HepG2 (cell line): Measurements from ENCODE around the gene ITGB1. TPM values are rescaled to one million over a fixed set of nuclear protein-coding genes. Genes with fewer than 3 reads are reported as not detected.

Source experiments
- ATF1 ChIP-seq: IDR thresholded peaks from 2 replicates; pipeline ENCODE4 v1.6.1; 2016; ENCODE audit warnings: mild to moderate bottlenecking, control low read depth
- CHD4 ChIP-seq: fragments of 200-600 bp; sonication (generic); IDR thresholded peaks from 2 replicates; pipeline ENCODE4 v1.7.0; 2017; ENCODE audit warnings: mild to moderate bottlenecking, low read length, borderline replicate concordance
- ELF3 ChIP-seq: IDR thresholded peaks from 2 replicates; pipeline ENCODE4 v1.6.1; 2016; ENCODE audit warnings: missing genetic modification reagents, missing compliant biosample characterization
- GABPA ChIP-seq, 2 experiments: IDR thresholded peaks; 2 replicates each; pipeline ENCODE4 v1.6.1; 2011 to 2016; ENCODE audit warnings: low read depth in 2 of 2, low read length in 1 of 2, missing biosample characterization in 1 of 2, missing genetic modification characterization in 1 of 2
- GATAD2A ChIP-seq: IDR thresholded peaks from 2 replicates; pipeline ENCODE4 v1.6.1; 2016
- HNF4A ChIP-seq: sonication (generic); formaldehyde crosslinking; IDR thresholded peaks from 2 replicates; pipeline ENCODE4 v1.4.0; 2020; ENCODE audit warnings: missing genetic modification reagents
- MEIS2 ChIP-seq: sonication (generic); formaldehyde crosslinking; IDR thresholded peaks from 2 replicates; pipeline ENCODE4 v1.9.0; 2021; ENCODE audit warnings: mild to moderate bottlenecking, missing genetic modification reagents
- MYC ChIP-seq: sonication (generic); formaldehyde crosslinking; IDR thresholded peaks from 2 replicates; pipeline ENCODE4 v1.9.0; 2021; ENCODE audit warnings: missing genetic modification reagents, borderline replicate concordance
- NFYB ChIP-seq: sonication (generic); formaldehyde crosslinking; IDR thresholded peaks from 2 replicates; pipeline ENCODE4 v1.4.0; 2020; ENCODE audit warnings: missing genetic modification reagents
- NFYC ChIP-seq: IDR thresholded peaks from 2 replicates; pipeline ENCODE4 v1.6.1; 2016; ENCODE audit warnings: missing genetic modification reagents, missing compliant biosample characterization
- NONO ChIP-seq, 2 experiments: fragments of 450-650 bp in 1 of 2; sonication (generic) in 1 of 2; formaldehyde crosslinking in 1 of 2; IDR thresholded peaks in 1 of 2; conservative IDR thresholded peaks in 1 of 2; 2 replicates each; pipeline versions ENCODE4 v1.6.1 to v1.8.0; 2017 to 2022; ENCODE audit warnings: mild to moderate bottlenecking in 1 of 2, missing genetic modification reagents in 1 of 2, moderate library complexity in 1 of 2
- POGZ ChIP-seq: sonication (generic); formaldehyde crosslinking; IDR thresholded peaks from 2 replicates; pipeline ENCODE4 v1.4.0; 2020; ENCODE audit warnings: mild to moderate bottlenecking, missing genetic modification reagents
- SATB2 ChIP-seq: sonication (generic); formaldehyde crosslinking; IDR thresholded peaks from 2 replicates; pipeline ENCODE4 v1.5.0; 2020; ENCODE audit warnings: missing genetic modification reagents
- TGIF2 ChIP-seq: IDR thresholded peaks from 2 replicates; pipeline ENCODE4 v1.6.1; 2016; ENCODE audit warnings: control low read depth, missing compliant biosample characterization
- U2AF1 ChIP-seq: fragments of 200-400 bp; formaldehyde crosslinking; optimal IDR thresholded peaks from 2 replicates; pipeline ENCODE3; 2017; ENCODE audit warnings: mild to moderate bottlenecking, low read depth, low read length
- ZMYM4 ChIP-seq: sonication (generic); formaldehyde crosslinking; IDR thresholded peaks from 2 replicates; pipeline ENCODE4 v1.8.1; 2023; ENCODE audit warnings: mild to moderate bottlenecking, missing genetic modification reagents
- ZNF317 ChIP-seq: sonication (generic); formaldehyde crosslinking; IDR thresholded peaks from 2 replicates; pipeline ENCODE4 v1.5.0; 2020; ENCODE audit warnings: mild to moderate bottlenecking, missing genetic modification reagents
- ZNF614 ChIP-seq: IDR thresholded peaks from 2 replicates; pipeline ENCODE4 v1.6.1; 2018; ENCODE audit warnings: missing biosample characterization, missing genetic modification reagents, inconsistent platforms, borderline replicate concordance
- ZNF652 ChIP-seq: IDR thresholded peaks from 2 replicates; pipeline ENCODE4 v1.6.1; 2016; ENCODE audit warnings: low read depth, borderline replicate concordance
- polyA plus RNA-seq, 8 experiments: library from polyadenylated mRNA; depleted of rRNA in 3 of 8; stranded (reverse) in 7 of 8; unstranded in 1 of 8; fragments of >200 nt; fragmentation: Illumina TruSeq in 4 of 8; extraction: Trizol in 4 of 8; gene quantifications; 2 replicates each; pipeline versions ENCODE4 v1.2.1 to v1.2.3, GENCODE V29; 2011 to 2016; ENCODE audit warnings: low read depth in 4 of 8, missing spikeins in 1 of 8, mixed read lengths in 1 of 8; ENCODE audit not compliant: insufficient read depth in 1 of 8
- total RNA-seq, 5 experiments: library from RNA; depleted of rRNA; stranded (reverse); fragments of >200 nt; fragmentation: Illumina TruSeq; extraction: Trizol; gene quantifications; 2 replicates each; pipeline ENCODE4 v1.2.3, GENCODE V29; 2016; ENCODE audit warnings: low read depth in 1 of 5
- TF ChIP-seq, protein P1 (sequence below): sonication (generic); formaldehyde crosslinking; IDR thresholded peaks from 2 replicates; pipeline ENCODE4 v1.4.0; 2020; ENCODE audit warnings: missing genetic modification reagents
- TF ChIP-seq, protein P2 (sequence below): sonication (generic); formaldehyde crosslinking; IDR thresholded peaks from 2 replicates; pipeline ENCODE4 v1.4.0; 2020; ENCODE audit warnings: mild to moderate bottlenecking, low read depth, missing genetic modification reagents
- TF ChIP-seq, protein P3 (sequence below): sonication (generic); formaldehyde crosslinking; IDR thresholded peaks from 2 replicates; pipeline ENCODE4 v1.9.0; 2021; ENCODE audit warnings: missing genetic modification reagents, mild to moderate bottlenecking, borderline replicate concordance
- TF ChIP-seq, protein P4 (sequence below): sonication (generic); formaldehyde crosslinking; IDR thresholded peaks from 2 replicates; pipeline ENCODE4 v1.4.0; 2020; ENCODE audit warnings: missing genetic modification reagents

Gene ITGB1
- total and polyA plus RNA-seq, 2 of the 13 experiments (the other 11 are each of a cell fraction or from before 2014, with no cell fraction given) = 190 to 204 TPM

DNA sequence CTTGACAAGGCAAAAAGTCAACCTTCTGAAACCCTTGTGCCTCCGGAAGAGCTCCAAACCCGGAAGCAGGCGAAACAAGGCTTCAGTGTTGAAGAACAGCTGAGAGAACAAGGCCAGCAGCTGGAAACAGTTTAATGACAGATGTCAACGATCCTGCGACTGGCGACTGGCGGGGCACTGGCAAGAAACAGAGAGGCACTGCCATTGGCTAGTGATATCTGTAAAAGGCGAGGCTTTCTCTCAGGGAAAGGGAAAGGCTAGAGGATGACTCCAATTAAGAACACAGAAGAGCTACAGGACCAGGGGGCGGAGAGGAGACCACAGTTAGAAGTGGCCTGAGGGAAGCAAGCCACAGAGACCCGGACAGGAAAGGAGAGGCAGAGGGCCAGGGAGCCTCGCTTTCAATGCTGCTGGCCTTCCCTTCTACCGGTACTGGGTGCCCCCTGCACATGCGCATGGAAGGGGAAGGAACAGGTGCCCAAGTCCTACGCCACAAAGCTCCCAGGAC, 19.4 kb downstream of the ITGB1 start (continued):
- TF ChIP-seq POGZ (0 out of 2 replicates have a peak, but pooled peaks have one; percentile 38), HNF4A (peak; percentile 11; the same call in 1 of the 2 replicates), NFYB (CRISPR knock-in tag) (peak; percentile 31; the same call in 1 of the 2 replicates), U2AF1 (no peak), CHD4 (no peak), SATB2 (no peak), MYC (CRISPR knock-in tag) (no peak), GABPA (IDR thresholded peaks at IDR 0.05; ENCODE audit: low read depth, low read length) (no peak), GABPA (CRISPR knock-in tag; IDR thresholded peaks at IDR 0.05; ENCODE audit: low read depth) (peak; percentile 68), ATF1 (no peak), NFYC (CRISPR knock-in tag) (peak; percentile 32; the same call in 1 of the 2 replicates), ZNF317 (CRISPR knock-in tag) (0 out of 2 replicates have a peak, but pooled peaks have one; percentile 37), ZMYM4 (CRISPR knock-in tag) (peak; percentile 42; the same call in 1 of the 2 replicates), MEIS2 (CRISPR knock-in tag) (0 out of 2 replicates have a peak, but pooled peaks have one; percentile 50), ELF3 (CRISPR knock-in tag) (peak; percentile 96), ZNF614 (CRISPR knock-in tag) (0 out of 2 replicates have a peak, but pooled peaks have one; percentile 22), GATAD2A (CRISPR knock-in tag) (peak; percentile 33; the same call in 1 of the 2 replicates), NONO (IDR thresholded peaks at IDR 0.05) (no peak), NONO (CRISPR knock-in tag; conservative IDR thresholded peaks at IDR 0.05) (0 out of 2 replicates have a peak, but pooled peaks have one; percentile 28), ZNF652 (CRISPR knock-in tag) (no peak), TGIF2 (CRISPR knock-in tag) (peak; percentile 100)
- TF ChIP-seq, protein P1, sequence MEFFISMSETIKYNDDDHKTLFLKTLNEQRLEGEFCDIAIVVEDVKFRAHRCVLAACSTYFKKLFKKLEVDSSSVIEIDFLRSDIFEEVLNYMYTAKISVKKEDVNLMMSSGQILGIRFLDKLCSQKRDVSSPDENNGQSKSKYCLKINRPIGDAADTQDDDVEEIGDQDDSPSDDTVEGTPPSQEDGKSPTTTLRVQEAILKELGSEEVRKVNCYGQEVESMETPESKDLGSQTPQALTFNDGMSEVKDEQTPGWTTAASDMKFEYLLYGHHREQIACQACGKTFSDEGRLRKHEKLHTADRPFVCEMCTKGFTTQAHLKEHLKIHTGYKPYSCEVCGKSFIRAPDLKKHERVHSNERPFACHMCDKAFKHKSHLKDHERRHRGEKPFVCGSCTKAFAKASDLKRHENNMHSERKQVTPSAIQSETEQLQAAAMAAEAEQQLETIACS = no peak
- TF ChIP-seq, protein P2, sequence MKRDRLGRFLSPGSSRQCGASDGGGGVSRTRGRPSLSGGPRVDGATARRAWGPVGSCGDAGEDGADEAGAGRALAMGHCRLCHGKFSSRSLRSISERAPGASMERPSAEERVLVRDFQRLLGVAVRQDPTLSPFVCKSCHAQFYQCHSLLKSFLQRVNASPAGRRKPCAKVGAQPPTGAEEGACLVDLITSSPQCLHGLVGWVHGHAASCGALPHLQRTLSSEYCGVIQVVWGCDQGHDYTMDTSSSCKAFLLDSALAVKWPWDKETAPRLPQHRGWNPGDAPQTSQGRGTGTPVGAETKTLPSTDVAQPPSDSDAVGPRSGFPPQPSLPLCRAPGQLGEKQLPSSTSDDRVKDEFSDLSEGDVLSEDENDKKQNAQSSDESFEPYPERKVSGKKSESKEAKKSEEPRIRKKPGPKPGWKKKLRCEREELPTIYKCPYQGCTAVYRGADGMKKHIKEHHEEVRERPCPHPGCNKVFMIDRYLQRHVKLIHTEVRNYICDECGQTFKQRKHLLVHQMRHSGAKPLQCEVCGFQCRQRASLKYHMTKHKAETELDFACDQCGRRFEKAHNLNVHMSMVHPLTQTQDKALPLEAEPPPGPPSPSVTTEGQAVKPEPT (CRISPR knock-in tag) = no peak
- TF ChIP-seq, protein P3, sequence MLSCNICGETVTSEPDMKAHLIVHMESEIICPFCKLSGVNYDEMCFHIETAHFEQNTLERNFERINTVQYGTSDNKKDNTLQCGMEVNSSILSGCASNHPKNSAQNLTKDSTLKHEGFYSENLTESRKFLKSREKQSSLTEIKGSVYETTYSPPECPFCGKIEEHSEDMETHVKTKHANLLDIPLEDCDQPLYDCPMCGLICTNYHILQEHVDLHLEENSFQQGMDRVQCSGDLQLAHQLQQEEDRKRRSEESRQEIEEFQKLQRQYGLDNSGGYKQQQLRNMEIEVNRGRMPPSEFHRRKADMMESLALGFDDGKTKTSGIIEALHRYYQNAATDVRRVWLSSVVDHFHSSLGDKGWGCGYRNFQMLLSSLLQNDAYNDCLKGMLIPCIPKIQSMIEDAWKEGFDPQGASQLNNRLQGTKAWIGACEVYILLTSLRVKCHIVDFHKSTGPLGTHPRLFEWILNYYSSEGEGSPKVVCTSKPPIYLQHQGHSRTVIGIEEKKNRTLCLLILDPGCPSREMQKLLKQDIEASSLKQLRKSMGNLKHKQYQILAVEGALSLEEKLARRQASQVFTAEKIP (CRISPR knock-in tag) = no peak
- TF ChIP-seq, protein P4, sequence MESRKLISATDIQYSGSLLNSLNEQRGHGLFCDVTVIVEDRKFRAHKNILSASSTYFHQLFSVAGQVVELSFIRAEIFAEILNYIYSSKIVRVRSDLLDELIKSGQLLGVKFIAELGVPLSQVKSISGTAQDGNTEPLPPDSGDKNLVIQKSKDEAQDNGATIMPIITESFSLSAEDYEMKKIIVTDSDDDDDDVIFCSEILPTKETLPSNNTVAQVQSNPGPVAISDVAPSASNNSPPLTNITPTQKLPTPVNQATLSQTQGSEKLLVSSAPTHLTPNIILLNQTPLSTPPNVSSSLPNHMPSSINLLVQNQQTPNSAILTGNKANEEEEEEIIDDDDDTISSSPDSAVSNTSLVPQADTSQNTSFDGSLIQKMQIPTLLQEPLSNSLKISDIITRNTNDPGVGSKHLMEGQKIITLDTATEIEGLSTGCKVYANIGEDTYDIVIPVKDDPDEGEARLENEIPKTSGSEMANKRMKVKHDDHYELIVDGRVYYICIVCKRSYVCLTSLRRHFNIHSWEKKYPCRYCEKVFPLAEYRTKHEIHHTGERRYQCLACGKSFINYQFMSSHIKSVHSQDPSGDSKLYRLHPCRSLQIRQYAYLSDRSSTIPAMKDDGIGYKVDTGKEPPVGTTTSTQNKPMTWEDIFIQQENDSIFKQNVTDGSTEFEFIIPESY (CRISPR knock-in tag) = peak; percentile 94
